Muscle of back (tissue), 11 donors: ENCODE results near the gene DDAH1. TPM values are rescaled to one million over a fixed set of nuclear protein-coding genes. Genes with fewer than 3 reads are reported as not detected.
"Not testable (repeated sequence)": the region's sequence is repeated elsewhere in the genome, so short reads cannot be mapped to it uniquely, and the experiment has no call there.

Source experiments
- DNase-seq, 3 donors: peaks; one replicate each; pipeline versions ENCODE4 v3.0.0 to v3.0.0-alpha.2; 2013
- polyA plus RNA-seq, 10 donors: library from polyadenylated mRNA; unstranded; fragments of 120-200 nt; gene quantifications; one replicate each; pipeline ENCODE4 v1.2.1, GENCODE V29; 2013; ENCODE audit not compliant: insufficient read length in 10 of 10

The DDAH1 gene
- polyA plus RNA-seq, 10 donors, result 44.4 to 80.0 (median 57.3) TPM

- peak; percentile 66 to 90 (median 71) for DNase-seq
These were observed 104.0 kb downstream of the DDAH1 start for GRCh38 chr1:85360730-85361493.

DNA sequence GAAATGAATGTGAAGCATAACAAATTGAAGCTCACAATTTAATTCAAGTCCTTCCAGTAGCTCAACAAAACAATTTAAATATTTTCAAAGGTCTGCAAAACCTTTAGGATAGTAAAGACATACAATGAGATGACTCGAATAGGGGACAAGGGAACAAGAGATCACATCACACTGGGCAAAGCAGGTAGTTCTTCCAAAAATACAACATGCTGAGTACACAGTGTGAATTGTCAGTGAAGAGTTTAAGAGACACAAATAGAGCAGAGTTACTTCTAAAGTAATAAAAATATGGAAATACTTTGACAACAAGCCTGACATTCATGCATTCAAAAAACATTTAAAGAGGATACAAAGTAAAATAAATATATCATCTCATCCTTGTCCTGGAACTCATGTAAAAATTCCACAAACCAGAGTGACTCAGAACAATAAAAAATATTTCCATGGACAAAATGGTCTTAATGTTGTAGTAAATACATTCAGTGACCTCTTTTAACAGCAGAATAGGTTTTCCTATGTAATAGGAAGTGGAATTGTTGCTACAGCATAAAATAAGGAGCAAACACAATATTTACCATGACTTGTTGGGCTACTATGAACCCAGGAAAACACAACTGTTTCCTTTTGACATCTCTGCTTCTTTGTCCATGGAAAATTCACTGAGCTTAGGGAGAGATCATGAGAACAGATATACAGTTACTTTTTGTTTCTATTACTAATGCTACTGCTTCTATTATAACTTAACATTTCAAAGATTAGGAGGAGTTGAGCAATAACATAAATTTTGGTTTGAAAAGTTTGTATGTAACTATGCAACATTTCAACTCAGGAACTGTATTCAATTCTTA is 104.9 kb downstream of the DDAH1 start:
- DNase-seq, result peak in 2 of 3 donors; percentile 25 to 61

GRCh38 chr1:85358702-85359438 is 106.1 kb downstream of the DDAH1 start:
- DNase-seq, result no peak

- no peak for DNase-seq
These were observed 107.1 kb downstream of the DDAH1 start for GRCh38 chr1:85357817-85358216.

DNA sequence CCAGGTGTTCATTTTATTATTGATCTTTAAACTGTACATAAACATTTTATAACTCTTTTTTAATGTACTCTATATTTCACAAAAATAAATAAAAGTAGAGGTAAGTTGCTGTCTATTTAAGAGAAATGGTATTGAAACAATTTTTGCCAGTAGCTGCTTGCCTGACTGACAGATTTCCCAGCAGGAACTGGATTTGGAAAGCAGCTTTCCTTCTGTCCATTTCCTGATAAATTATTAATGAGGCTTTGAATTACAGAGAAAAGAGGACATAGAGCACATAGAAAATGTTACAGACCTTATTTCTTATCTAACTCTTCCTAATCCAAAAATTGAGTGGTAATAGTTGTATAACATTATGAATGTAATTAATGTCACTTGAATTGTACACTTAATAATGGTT is 108.8 kb downstream of the DDAH1 start:
- DNase-seq, result no peak

- DNase-seq, result no peak
These were observed 112.9 kb downstream of the DDAH1 start for GRCh38 chr1:85352055-85352454.

DNA sequence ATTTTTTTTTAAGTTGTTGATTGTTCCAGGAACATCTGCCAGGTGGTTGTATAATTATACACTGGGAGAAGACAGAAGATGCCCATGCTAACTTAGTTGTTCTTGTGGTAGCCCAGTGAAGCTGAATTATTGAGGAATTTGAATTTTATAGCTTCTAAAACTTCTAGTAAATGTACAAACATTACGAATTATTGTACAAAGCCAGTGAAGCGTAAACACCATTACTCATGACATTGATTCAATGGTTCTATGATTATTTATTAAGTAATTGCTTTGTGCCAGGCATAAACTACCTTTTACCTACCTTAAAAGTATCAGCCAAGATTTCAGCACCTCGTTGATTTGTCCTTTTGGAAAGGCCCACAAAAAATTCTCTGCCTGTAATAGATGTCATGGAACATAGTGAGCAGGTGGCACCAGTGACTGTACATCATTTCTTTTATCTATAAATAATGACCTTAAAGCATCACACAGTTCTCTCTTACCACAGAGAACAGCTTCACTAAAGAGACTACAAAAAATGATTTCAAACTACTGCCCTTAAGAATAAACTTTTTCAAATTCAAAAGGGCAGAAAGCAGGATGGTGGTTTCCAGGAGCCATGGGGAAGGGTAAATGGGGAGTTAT is 113.6 kb downstream of the DDAH1 start:
- DNase-seq, result no peak

DNA sequence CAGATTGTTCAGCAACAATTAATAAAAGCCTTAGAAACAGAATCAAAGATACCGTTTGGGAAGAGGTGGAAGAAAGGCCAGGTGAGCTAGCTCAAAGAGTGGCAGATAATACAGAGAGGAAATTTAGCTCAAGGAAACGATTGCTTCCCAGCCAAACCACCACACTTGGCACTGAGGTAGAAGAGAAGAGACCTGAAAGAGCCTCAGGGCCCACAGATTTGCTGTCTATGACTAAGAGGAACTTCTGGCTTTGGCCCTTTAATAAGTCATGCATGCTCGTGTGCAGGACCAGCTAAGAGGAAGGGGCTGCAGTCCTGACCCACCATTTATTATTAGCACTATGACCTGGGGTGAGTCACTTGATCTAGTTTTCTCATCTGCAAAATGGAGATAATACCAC is 115.7 kb downstream of the DDAH1 start:
- no peak for DNase-seq

DNA sequence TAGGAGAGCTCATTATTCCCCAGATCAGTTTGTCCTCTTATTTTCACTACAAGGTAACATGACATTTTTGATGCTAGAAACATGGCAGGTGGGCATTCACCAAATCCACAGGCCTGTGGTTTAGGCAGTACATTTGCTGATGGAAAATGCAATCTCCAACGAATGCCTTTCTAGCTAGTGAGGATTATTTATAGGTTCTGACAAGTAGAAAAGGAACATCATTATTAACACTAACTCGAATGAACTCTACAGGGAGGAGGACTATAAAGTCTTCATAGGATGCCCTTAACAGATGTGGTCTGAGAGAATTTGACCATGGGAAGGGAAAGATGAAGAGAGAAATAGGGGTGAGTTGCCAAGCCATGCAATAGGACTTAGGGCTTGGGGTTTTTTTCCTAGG is 117.1 kb downstream of the DDAH1 start:
- no peak for DNase-seq

- DNase-seq, result not testable (repeated sequence)
These were observed 117.7 kb downstream of the DDAH1 start for GRCh38 chr1:85347275-85347674.

GRCh38 chr1:85344256-85344694 is 120.7 kb downstream of the DDAH1 start:
- DNase-seq, result no peak

- peak in 2 of 3 donors; percentile 50 to 79 for DNase-seq
These were observed 121.2 kb downstream of the DDAH1 start for GRCh38 chr1:85343612-85344255.

DNA sequence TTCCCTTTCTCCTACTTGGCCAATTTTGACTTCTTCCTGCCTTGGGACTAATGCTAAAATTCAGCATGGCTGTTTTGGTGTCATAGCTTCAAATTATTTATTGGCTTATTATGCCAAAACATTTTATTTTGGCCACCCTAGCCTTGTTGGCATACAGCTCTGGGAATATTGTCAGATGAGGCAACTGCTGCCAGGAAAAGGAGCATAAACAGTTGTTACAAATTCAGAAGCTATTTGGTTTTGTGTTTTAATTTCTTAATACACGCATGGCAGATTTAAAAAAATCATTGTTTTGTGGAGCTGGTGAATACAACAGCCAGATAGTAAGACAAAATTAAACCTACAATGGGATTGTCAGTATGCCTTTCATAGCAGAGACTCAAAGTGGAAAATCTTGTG is 121.7 kb downstream of the DDAH1 start:
- DNase-seq, result peak in 2 of 3 donors; percentile 43 to 69

- DNase-seq, result peak in 1 of 3 donors; percentile 26
These were observed 122.8 kb downstream of the DDAH1 start for GRCh38 chr1:85342207-85342606.

DNA sequence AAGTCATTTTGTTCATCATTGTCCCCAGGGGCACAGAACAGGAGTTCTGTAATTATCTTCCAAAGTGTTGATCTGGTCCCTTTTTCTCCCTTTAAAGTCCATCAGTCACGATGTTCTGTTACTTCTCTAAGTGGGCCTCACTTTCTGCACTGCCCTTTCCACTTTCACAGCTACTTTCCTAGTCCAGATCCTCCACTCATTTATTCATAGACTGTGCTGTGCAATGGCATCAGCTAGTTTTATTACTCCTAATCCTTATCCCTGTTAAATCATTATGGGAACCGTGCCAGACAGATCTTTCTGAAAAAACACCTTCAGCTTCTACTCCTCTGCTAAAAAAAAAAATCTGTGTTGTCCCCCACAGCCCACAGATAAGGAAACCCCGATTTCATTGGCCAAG is 124.5 kb downstream of the DDAH1 start:
- no peak for DNase-seq

GRCh38 chr1:85339656-85340399 is 125.1 kb downstream of the DDAH1 start:
- DNase-seq, result no peak

DNA sequence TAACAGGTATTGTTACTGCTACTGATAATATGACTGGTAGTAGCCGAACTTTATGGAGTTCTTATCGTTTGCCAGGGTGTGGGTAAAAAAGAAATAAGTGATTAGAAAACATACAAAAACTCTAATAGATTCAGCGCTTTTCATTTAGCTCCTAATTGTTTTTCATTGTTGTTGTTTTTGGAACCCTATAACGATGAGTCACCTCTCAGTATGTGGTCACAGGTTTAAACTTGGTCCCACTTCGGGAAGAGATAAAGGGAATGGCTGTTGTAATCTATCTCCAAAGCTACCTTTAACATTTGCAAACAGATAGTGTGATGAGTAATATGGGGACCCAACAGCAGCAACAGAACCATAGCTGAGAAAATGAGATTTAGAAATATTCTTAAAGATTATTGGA is 125.9 kb downstream of the DDAH1 start:
- no peak for DNase-seq

DNA sequence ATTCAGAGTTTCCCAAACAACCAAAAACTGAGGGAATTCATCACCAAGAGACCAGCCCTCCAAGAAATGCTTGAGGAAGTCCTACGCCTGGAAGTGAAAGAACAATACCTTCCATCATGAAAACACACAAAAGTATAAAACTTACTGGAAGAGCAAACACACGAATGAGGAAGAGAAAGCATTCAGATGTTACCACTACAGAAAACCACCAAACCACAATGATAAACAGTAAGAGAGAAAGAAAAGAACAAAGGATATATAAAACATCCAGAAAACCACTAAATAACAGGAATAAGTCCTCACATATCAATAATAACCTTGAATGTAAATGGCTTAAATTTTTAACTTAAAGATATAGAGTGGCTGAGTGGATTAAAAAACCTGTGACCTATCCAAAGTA is 130.0 kb downstream of the DDAH1 start:
- no peak for DNase-seq

DNA sequence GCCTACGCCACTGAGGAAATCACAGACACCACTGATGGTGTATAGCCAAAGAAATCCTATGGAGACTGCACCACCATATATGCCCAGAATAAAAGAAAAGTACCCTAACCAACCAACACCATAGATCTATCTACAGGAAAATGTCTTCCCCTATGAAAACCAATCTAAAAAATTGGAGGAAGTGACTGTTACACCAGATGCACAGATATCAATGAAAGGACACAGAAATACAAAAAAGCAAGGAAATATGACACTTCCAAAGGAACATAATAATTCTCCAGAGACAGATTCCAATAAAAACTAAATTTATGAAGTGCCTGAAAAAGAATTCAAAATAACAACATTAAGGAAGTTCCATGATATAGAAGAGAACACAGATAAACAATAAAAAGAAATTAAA is 131.8 kb downstream of the DDAH1 start:
- no peak for DNase-seq

DNA sequence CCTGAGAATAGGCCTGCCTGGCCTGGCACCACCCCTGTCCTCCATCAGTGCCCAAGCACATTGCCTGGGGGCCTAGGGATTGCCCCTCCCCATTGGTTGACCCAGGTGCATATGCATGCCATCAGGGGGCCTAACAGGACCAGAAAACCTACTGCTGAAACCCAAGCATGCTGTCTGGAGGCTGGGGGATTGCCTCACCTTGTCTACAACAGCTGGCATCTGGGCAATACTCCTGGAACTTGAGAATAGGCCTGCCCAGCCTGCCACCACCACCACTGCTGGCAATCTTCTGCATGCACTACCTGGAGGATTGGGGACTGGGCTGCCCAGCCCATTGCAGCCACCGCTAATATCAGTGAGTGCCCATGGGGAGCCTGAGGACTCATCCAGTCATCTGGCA is 132.4 kb downstream of the DDAH1 start:
- no peak for DNase-seq
